ENCODE measurements around the gene ARNT2. TPM values are rescaled to one million over a fixed set of nuclear protein-coding genes. Genes with fewer than 3 reads are reported as not detected.

ARNT2 gene
- total and polyA plus RNA-seq, 12 donors = 0.71 to 6.7 (median 4.0) TPM

- no peaks in the 10 kb centered on the region for H3K9me3 ChIP-seq
- WGBS, 2 donors = 87 to 91% methylated on average over 5 of the region's 5 CpGs
- H3K4me1 ChIP-seq = no peaks in the 10 kb centered on the region
- H3K27me3 ChIP-seq = peaks cover 0 to 8% (median 0%) of the 10 kb centered on the region in 7 donors
- TF ChIP-seq CTCF (IDR thresholded peaks at IDR 0.05) = no peak
- no peak overlapping the region for H3K27ac ChIP-seq
- DNase-seq (no peak), ATAC-seq (no peak)
- H3K4me3 ChIP-seq = no peak overlapping the region
- intact Hi-C loops (cut with DNase I) = no loop called here
- no peaks in the 10 kb centered on the region for H3K36me3 ChIP-seq
These were observed 25.8 kb downstream of the ARNT2 start for GRCh38 chr15:80429964-80430363.

GRCh38 chr15:80431635-80432344 lies 27.6 kb downstream of the ARNT2 start:
- no peak for TF ChIP-seq CTCF (IDR thresholded peaks at IDR 0.05)
- Histone ChIP-seq H3K27me3 (peaks cover 0 to 8% (median 0%) of the 10 kb centered on the region in 7 donors), H3K27ac (no peak overlapping the region), H3K36me3 (no peaks in the 10 kb centered on the region), H3K4me3 (no peak overlapping the region), H3K4me1 (no peaks in the 10 kb centered on the region), H3K9me3 (no peaks in the 10 kb centered on the region)
- ATAC-seq = no peak
- no peak for DNase-seq
- WGBS, 2 donors = 71 to 83% methylated on average over 11 of the region's 11 CpGs
- intact Hi-C loops (cut with DNase I) = no loop called here

GRCh38 chr15:80432345-80432702 lies 28.1 kb downstream of the ARNT2 start:
- no peak for DNase-seq
- intact Hi-C loops (cut with DNase I) = no loop called here

GRCh38 chr15:80433836-80434235 lies 29.7 kb downstream of the ARNT2 start:
- WGBS, 2 donors = 90 to 93% methylated on average over 5 of the region's 5 CpGs
- DNase-seq (no peak), ATAC-seq (no peak)
- intact Hi-C loops (cut with DNase I) = loop anchor here in 1 of 10 donors (1.0 kb wide), 1 partner anchor 17 kb away; no protein-coding TSS in a partner anchor
- H3K4me3 ChIP-seq = no peak overlapping the region
- H3K27ac ChIP-seq = no peak overlapping the region
- TF ChIP-seq CTCF (IDR thresholded peaks at IDR 0.05) = no peak
- no peaks in the 10 kb centered on the region for H3K4me1 ChIP-seq
- H3K36me3 ChIP-seq = no peaks in the 10 kb centered on the region
- peaks cover 0 to 8% (median 0%) of the 10 kb centered on the region in 7 donors for H3K27me3 ChIP-seq
- H3K9me3 ChIP-seq = no peaks in the 10 kb centered on the region

More at GRCh38 chr15:80432345-80432702, 28.1 kb downstream of the ARNT2 start:
- no peak overlapping the region for H3K27ac ChIP-seq
- no peak for TF ChIP-seq CTCF (IDR thresholded peaks at IDR 0.05)
- ATAC-seq = no peak
- H3K4me1 ChIP-seq = no peaks in the 10 kb centered on the region
- no peaks in the 10 kb centered on the region for H3K36me3 ChIP-seq
- no peak overlapping the region for H3K4me3 ChIP-seq
- H3K27me3 ChIP-seq = peaks cover 0 to 8% (median 0%) of the 10 kb centered on the region in 7 donors
- no peaks in the 10 kb centered on the region for H3K9me3 ChIP-seq
- WGBS, 2 donors = 91 to 95% methylated on average over 2 of the region's 2 CpGs
